ENCODE data around the gene FBXL13.
A peak's percentile ranks its signal among the peaks of the same experiment; 100 is the strongest.
"Not testable (repeated sequence)": the region's sequence is repeated elsewhere in the genome, so short reads cannot be mapped to it uniquely, and the experiment has no call there.

The FBXL13 gene

DNA sequence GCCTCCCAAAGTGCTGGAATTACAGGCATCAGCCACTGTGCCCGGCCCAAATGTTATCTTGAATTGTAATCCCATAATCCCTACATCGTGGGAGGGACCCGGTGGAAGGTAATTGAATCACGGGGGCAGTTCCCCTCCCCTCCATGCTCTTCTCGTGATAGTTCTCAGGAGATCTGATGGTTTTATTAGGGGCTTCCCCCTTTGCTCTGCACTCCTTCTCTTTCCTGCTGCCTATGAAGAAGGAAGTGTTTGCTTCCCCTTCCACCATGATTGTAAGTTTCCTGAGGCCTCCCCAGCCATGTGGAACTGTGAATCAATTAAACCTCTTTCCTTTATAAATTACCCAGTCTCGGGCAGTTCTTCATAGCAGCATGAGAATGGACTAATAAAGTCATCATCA lies 3.6 kb upstream of the FBXL13 start:
- DNase-seq, result not testable (repeated sequence)

DNA sequence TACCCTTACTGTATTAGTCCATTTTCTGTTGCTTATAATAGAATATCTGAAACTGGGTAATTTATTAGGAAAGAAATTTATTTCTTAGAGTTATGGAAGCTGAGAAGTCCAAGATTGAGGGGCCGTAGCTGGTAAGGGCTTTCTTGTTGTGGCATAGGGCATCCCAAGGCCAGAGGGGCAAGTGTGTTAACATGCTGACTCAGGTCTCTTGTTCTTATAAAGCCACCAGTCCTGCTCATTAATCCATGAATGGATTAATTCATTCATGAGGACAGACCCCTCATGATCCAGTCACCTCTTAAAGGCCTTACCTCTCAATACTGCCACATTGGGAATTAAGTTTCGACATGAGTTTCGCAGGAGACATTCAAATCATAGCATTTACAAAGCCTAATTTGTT lies 2.7 kb upstream of the FBXL13 start:
- DNase-seq, result no peak

DNA sequence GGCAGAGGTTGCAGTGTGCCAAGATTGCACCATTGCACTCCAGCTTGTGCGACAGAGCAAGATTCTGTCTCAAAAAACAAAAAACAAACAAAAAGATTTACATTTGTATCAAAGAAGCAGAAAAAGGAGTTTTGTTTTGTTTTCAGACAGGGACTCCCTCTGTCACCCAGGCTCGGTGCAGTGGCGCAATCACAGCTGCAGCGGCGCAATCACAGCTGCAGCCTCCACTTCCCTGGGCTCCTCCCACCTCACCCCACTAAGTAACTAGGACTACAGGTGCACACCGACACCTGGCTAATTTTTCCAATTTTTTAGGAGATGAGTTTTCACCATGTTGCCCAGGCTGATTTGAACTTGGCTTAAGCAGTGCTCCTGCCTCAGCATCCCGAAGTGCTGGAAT lies 2.2 kb upstream of the FBXL13 start:
- no peak for DNase-seq

DNA sequence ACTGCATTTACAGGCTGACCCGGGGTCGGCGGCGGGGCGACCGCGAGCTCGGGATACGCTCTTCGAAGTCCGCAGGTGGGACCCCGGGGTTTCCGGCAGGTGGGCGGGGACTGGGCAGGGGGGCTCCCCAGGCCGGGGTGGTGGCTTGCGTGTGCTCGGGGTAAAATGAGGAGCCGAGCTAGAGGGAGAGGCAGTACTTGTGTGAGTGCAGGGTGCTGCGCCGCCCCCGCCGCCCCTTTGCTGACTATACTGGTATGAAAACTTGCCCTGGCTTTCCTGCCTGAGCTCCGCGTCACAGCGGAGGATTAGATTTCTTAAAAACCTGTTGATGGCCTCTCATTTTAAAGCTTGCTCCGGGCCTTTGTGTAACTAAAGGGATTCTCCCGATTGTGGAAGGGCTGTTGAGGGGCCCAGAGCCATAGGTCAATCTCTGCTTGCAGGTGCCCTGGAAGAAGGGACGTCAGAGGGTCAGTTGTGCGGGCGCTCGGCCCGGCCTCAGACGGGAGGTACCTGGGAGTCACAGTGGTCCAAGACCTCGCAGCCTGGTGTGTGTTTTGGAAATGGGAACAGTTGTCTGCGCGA lies 832 bp upstream of the FBXL13 start:
- peak; percentile 46 for DNase-seq

DNA sequence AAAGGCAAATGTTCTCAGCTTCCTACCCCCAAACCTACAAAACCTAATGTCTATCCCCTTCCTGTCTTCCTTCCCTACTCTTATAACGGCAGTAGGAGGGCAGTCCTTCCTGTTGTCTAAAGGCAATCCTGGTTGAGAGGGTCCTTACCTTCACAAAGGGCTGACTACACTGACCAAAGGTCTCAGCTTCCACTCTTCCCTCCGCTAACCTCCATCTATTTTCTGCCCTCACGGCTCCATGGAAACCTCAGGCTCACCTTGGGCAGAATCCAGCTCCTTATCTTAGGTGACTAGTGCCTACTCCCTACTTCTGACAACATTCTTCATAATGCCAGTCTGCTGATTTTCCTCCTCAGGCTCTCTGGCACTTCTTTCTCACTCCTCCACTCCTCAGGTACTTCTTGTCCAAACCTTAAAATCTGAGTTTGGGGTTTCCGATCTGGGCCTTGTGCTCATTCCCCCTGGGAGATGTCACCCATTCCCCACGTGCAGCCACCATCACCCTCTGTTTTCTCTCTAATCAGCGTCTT lies 542 bp downstream of the FBXL13 start:
- peak; percentile 9 for DNase-seq

DNA sequence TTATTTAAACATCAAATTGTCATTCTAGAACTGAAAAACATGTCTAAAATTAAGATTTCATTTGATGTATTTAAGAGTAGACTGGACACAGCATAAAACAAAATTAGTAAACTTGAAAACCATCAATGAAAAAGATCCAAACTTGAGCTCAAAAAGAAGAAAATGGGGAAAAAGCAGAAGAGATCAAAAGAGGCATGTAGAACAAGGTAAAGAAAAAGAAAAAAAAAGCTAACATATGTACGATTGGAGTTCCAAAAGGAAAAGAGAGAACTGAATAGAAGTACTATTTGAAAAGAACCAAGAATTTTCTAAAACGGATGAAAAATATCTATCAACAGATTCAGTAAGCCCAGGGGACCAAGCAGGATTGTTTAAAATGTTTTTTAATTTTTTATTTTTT lies 3.6 kb downstream of the FBXL13 start:
- no peak for DNase-seq

DNA sequence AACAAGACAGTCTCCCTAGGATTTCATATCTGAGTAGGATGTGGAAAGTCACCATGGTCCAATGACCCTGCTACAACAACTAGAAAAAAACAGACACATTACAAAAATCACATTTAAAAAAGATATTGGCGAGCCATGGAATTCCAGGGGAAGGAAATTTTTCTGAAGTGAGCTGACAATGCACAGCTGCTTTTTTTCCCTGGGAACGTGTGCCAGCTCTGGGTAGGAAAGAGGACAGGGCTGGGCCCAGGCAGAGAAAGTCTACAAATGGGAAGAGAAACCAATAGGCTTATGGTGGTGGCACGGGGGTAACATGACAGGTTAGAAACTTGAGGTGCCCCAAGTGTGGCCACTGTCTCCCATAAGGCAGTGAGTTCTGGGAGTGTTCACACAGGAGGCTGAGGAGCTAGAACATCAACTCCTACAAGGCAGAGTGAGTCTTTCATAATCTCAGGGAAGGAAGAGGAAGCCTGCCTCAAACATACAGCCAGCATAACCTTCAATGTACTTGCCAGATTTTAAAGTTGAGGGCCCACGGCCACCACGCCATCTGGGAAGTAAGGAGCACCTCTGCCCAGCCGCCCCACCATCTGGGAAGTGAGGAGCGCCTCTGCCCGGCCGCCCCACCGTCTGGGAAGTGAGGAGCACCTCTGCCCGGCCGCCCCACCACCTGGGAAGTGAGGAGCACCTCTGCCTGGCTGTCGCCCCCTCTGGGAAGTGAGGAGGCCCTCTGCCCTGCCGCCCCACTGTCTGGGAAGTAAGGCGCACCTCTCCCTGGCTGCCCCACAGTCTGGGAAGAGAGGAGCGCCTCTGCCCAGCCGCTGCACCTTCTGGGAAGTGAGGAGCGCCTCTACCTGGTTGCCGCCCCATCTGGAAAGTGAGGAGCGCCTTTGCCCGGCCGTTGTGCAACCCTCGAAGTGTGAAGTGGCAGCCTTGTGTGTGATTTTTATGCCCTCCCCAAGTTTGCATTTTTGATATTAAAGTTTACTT lies 5.9 kb downstream of the FBXL13 start:
- no peak for DNase-seq

DNA sequence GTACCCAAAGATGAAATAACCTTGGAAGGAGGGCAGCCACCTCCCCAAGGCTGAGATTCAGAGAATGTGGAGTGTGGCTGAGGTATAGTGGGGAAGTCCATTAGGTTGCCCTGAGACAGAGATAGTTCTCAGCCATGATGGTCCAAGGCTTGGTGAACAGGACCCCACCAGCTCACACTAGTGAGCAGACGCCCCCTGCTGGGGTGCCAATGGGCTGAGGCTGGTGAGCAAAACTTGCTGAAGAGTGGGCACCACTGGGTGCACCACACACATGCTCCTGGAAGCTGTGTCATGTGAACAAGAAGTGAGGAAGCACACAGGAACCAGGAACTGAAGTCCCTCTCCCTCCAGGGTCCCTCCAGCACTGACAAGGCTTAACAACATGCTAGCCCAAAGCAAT lies 8.9 kb downstream of the FBXL13 start:
- peak; percentile 41 for DNase-seq

DNA sequence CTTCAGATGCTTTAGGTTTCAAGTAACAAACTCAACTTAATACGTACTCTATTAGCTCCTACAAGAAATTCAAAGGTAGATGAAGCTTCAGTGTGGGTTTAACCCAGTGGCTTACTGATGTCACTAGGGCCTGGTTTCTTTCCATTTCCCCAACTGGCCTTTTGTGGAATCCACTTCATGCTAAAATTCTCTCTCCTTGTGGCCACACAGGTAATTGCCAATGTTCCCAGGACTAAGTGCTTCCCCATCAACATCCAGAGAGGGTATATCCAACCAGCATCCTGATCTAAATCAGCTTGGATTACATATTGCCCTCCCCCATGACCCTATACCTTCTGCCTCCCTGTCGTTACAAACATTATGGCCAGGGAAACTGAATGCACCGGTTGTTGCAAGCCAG lies 10.7 kb downstream of the FBXL13 start:
- DNase-seq, result no peak

DNA sequence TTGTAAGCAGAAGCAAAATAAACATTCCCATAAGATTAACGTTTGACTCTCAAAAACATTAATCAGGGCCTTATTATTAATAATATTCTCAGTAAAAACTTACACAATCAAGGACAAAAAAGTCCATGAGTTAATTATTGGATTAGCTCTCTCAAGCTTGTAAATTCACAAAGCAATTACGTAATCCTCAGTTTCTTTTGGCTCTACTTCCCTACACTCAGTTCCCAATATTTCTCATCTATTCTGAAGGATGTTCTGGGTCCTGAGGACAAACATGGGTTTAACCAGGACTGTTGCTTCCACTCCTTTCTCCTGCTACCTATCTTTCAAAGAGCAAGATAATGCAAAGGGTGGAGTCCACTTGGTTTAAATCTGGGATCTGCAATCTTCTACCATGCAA lies 15.1 kb downstream of the FBXL13 start:
- no peak for DNase-seq

DNA sequence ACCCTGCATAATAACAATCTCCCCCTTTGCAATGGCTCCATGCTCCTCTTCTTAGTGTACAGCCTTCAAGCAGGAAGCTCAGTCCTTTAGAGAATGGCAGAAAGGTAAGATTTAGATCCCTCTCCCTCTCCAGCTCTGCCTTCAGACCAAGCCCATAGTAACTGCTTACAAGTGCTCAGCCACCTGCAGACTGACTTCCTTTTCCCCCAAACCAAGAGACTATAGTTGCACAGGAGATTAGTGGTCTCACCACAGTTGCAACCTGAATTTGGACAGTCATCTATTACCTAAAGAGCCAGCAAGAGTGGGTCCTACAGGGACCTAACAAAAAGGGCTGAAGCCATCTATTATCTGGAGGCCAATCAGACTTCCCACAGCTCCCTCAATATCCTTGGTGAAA lies 16.5 kb downstream of the FBXL13 start:
- DNase-seq, result no peak

DNA sequence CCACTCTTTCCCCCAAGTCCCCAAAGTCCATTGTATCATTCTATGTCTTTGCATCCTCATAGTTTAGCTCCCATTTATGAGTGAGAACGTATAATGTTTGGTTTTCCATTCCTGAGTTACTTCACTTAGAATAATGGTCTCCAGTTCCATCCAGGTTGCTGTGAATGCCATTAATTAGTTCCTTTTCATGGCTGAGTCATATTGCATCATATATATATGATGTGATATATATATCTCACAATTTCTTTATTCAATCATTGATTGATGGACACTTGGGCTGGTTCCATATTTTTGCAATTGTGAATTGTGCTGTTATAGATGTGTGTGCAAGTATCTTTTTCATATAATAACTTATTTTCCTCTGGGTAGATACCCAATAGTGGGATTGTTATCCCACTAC lies 18.6 kb downstream of the FBXL13 start:
- DNase-seq, result not testable (repeated sequence)

DNA sequence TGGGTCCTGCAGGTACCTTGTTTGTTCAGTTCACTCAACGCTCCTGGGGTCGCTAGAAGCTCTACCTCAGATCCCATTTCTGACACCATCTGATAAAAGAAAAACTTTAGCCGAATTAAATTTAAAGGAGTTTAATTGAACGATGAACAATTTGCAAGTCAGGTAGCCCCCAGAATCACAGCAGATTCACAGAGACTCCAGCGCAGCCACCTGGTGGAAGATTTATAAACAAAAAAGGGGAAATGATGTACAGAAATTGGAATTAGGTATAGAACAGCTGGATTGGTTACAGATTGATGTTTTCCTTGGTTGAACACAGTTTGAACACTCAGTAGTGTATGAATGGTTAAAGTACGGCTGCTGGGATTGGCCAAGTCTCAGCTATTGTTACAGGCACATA lies 23.1 kb downstream of the FBXL13 start:
- no peak for DNase-seq

DNA sequence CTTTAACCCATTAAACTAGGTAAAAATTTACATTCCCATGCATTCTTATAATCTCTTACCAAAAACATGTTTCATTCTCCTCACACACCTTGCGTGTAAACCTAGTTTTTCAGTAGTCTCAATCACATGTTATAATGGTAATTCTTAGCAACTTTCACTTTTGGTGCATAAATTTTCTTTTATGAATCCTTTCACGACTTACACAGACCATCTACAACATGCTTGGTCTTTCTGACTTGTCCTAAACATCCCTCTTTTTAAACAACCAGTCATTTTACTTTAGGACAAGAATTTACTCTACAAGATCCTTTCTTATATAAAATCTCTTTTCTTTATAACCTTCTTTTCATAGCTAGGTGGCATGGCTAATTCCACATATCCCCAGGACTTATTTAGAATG lies 25.8 kb downstream of the FBXL13 start:
- no peak for DNase-seq

DNA sequence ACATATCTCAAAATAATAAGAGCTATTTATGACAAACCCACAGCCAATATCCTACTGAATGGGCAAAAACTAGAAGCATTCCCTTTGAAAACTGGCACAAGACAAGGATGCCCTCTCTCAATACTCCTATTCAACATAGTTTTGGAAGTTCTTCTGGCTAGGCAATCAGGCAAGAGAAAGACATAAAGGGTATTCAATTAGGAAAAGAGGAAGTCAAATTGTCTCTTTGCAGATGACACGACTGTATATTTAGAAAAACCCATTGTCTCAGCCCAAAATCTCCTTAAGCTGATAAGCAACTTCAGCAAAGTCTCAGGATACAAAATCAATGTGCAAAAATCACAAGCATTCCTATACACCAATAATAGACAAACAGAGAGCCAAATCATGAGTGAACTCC lies 32.8 kb downstream of the FBXL13 start:
- not testable (repeated sequence) for DNase-seq

DNA sequence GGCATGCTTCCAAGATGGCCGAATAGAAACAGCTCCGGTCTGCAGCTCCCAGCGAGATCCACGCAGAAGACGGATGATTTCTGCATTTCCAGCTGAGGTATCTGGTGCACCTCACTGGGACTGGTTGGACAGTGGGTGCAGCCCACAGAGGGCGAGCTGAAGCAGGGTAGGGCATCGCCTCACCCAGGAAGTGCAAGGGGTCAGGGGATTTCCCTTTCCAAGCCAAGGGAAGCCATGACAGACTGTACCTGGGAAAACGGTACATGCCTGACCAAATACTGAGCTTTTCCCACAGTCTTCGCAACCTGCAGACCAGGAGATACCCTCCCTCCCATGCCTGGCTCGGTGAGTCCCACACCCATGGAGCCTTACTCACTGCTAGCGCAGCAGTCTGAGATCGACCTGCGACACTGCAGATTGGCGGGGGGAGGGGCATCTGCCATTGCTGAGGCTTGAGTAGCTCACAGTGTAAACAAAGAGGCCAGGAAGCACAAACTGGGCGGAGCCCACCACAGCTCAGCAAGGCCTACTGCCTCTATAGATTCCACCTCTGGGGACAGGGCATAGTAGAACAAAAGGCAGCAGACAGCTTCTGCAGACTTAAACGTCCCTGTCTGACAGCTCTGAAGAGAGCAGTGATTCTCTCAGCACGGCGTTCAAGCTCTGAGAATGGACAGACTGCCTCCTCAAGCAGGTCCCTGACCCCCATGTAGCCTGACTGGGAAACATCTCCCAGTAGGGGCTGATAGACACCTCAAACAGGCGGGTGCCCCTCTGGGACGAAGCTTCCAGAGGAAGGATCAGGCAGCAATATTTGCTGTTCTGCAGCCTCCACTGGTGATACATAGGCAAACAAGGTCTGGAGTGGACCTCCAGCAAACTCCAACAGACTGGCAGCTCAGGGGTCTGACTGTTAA lies 36.5 kb downstream of the FBXL13 start:
- not testable (repeated sequence) for DNase-seq

DNA sequence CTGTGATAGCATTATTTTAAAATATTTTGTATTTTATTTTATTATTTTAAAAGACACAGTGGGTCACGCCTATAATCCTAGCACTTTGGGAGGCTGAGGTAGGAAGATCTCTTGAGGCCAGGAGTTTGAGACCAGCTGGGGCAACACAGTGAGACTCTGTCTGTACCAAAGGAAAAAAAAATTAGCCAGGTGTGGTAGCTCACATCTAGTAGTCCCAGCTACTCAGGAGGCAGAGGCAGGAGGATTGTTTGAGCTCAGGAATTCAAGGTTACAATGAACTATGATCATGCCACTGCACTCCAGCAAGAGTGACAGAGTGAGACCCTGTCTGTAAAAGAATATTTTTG lies 37.1 kb downstream of the FBXL13 start:
- no peak for DNase-seq

DNA sequence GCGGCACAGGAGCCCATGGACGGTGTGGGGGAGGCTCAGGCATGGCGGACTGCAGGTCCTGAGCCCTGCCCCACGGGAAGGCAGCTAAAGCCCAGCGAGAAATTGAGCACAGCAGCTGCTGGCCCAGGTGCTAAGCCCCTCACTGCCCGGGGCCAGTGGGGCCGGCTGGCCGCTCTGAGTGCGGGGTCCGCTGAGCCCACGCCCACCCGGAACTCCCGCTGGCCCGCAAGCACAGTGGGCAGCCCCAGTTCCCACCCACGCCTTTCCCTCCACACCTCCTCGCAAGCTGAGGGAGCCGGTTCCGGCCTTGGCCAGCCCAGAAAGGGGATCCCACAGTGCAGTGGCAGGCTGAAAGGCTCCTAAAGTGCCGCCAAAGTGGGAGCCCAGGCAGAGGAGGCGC lies 40.3 kb downstream of the FBXL13 start:
- DNase-seq, result not testable (repeated sequence)

DNA sequence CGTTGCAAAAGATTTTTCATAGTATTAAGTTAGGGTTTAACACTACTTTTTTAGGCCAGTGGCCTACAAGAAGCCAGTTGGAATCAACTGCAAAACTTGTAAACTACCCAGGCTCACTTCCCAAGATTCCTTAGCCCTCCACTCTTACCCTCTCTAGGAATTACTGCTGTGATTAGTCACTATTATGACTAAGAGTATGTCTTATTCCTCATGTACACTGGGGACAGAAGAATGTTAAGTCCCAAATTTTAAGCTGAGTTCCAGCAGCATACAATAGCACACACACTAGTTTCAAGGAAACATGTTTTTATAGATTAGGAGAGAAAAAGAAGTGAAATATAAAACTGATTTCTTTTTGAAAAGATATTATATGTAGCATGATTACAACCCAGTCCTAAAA lies 42.8 kb downstream of the FBXL13 start:
- DNase-seq, result no peak

DNA sequence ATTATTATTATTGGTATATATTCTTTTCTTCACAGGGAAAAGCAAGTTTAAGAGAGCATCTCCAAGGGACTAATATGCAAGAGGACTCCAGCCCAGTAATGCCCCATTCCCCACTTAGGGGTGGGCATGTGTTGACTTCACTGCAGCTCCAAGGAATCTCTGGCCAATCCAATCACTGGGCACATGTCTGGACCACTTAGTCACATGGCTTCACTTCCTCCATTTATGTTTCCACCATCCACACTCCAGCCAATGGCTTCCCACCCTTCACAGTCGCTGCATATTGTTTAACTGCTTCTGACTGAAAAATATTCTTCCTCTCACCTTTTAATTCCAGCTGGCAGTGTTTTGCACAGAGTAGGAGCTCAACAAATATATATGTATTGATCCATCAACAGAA lies 43.6 kb downstream of the FBXL13 start:
- DNase-seq, result no peak

DNA sequence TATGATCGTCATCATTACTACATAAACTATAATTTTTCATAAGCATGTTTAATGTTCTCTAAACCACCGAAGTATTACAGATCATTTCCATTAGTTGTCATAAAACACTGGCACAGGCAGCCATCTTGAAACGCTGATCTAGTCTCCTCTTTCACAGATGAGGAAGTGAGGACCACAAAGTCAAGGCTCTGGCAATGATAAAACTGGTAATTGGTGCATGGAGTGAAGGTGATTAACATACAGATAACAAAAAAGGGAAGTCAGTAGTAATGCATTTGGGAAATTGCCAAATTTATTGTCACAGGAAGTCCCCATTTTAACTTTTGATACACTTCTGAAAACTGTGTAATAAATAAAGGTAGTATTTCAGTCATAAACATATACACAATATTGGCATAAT lies 49.3 kb downstream of the FBXL13 start:
- no peak for DNase-seq

DNA sequence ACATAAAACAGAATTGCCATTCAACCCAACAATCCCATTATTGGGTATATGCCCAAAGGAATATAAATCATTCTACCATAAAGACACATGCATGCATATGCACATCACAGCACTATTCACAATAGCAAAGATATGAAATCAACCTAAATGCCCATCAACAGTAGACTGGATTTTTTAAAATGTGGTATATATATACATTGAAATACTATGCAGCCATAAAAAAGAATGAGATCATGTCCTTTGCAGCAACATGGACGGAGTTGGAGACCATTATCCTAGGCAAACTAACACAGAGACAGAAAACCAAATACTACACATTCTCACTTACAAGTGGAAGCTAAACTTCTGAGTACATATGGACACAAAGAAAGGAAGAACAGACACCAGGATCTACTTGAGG lies 51.0 kb downstream of the FBXL13 start:
- not testable (repeated sequence) for DNase-seq

DNA sequence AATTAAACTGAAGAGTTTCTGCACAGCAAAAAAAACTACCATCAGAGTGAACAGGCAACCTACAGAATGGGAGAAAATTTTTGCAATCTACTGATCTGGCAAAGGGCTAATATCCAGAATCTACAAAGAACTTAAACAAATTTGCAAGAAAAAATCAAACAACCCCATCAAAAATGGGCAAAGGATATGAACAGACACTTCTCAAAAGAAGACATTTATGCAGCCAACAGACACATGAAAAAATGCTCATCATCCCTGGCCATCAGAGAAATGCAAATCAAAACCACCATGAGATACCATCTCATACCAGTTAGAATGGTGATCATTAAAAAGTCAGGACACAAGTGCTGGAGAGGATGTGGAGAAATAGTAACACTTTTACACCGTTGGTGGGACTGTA lies 53.1 kb downstream of the FBXL13 start:
- not testable (repeated sequence) for DNase-seq
